ENCODE measurements around the gene GDF7.

- TF ChIP-seq EP300 (IDR thresholded peaks at IDR 0.05; ENCODE audit: borderline replicate concordance in 1 of 2, low read depth in 2 of 2, low read length in 2 of 2) (no peak), CTCF (IDR thresholded peaks at IDR 0.05; ENCODE audit: control extremely low read depth in 1 of 3, insufficient read depth in 1 of 3, low read depth in 1 of 3, low read length in 3 of 3) (no peak), SP1 (IDR thresholded peaks at IDR 0.05; ENCODE audit: low read depth, low read length) (no peak)
These were observed 43.2 kb upstream of the GDF7 start for GRCh38 chr2:20623741-20624155.

Measured in H1 (cell line).